GM19372 (cell line): ENCODE measurements around the gene TIGD6.

Source experiments
- ATAC-seq: cut with Tn5 transposase; IDR thresholded peaks from one replicate; pipeline ENCODE4 v1.9.1; 2021; ENCODE audit warnings: mild to moderate bottlenecking, low read depth, moderate library complexity; ENCODE audit not compliant: unreplicated experiment

Gene TIGD6

DNA sequence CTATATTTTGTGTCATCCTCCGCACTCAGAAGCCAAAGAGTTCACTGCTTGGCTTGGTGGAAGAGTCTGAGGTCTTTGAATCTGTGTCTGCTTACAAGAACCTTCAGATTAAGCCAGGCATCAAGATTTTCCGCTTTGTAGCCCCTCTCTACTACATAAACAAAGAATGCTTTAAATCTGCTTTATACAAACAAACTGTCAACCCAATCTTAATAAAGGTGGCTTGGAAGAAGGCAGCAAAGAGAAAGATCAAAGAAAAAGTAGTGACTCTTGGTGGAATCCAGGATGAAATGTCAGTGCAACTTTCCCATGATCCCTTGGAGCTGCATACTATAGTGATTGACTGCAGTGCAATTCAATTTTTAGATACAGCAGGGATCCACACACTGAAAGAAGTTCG, 19.2 kb downstream of the TIGD6 start:
- no peak for ATAC-seq

DNA sequence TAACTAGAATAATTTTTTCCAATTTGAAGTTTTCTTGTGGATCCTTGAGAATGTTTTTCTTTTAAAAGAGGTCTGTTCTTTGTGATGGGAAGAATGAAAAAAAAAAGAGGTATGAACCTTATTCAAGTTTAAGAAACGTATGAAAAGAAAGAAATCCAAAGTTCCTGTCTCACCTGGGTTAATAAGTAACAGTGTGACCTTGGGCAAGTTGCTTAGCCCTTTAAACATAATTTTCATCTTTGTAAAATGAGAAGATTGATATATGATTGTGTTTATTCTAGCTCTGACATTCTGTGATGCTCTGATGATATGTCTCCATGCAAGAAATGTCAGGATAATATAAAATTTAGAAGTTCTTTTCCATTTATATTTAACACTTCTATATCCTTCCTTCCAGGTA, 20.6 kb downstream of the TIGD6 start:
- no peak for ATAC-seq

DNA sequence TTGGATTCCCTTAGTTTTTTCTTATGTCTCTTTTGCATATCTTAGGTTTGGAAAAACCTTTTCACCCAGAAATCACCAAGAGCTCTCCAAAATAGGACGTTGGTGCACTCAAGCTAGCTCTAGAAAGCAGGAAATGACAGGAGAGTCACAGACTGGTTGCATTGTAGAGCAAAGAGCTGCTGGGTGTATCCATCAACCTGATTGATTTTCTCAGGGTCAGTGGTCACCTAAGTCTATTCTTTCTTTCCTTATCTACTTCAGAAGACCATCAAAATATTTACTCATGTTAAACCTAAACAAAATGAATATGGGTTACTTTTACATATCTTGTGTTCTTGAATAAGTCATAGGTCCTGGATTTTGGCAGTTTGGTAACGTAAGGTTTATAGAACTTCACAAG, 25.0 kb downstream of the TIGD6 start:
- no peak for ATAC-seq

DNA sequence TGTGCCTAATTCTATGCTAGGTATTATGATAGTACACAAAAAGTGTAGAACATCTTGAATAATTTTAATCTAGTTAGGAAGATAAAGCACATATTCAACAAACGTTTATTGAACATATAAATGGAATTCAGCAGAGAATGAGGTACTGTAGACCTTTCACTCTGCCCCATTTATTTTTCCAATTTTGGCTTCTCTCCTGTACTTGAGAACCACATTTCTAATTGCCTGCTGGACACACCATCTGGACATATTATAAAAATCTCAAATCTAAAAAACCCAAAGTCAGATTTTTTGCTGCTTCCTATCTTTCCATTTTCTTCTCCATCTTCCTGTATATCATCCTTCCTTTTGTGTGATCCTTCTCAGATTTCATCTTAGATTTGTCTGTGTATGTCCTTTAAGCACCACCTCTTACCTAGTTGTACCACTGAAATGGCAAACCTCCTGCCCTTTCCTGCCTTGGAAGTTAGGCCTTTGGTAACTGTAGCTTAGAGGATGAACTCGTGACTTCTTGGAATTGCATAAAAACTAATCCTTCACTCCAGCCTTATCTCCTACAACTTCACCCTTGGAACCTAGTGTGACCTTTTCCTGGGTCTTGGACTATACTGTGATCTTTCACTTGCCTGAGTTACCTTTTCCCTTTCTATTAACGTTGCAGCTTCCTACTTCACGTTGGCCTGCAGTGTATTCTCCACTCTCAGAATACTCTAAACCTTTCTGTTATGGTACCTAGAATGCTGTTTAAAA, 31.1 kb downstream of the TIGD6 start:
- no peak for ATAC-seq

DNA sequence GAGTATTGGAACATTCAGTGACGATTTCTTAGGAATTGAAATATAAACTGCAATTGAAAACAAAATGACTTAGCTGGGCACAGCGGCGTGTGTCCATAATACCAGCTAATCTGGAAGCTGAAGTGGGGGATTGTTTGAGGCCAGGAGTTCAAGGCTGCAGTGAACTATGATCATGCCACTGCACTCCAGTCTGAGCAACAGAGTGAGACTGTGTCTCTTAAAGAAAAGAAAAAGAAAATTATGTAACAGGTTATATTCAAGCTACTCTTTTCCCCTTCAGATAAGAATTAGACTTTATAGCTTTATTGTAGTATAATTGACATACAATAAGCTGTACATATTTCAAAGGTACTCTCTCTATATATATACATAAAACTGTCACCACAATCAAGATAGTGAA, 33.5 kb downstream of the TIGD6 start:
- no peak for ATAC-seq

DNA sequence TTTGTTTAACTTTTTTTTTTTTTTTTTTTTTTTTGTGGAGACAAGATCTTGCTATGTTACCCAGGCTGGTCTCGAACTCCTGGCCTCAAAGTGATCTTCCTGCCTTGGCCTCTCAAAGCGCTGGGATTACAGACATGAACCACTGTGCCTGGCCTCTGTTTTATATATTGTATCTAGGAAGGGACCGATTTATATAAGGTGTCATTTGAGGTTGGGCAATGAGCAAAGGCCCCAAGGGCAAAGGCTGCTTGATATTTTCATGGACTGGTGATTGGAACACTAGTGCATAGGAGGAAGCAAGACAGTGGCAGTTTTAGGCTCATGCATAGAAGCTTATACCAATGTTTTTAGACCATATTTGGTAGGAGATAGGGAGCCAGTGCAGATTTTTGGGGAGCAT, 36.7 kb downstream of the TIGD6 start:
- ATAC-seq: no peak

DNA sequence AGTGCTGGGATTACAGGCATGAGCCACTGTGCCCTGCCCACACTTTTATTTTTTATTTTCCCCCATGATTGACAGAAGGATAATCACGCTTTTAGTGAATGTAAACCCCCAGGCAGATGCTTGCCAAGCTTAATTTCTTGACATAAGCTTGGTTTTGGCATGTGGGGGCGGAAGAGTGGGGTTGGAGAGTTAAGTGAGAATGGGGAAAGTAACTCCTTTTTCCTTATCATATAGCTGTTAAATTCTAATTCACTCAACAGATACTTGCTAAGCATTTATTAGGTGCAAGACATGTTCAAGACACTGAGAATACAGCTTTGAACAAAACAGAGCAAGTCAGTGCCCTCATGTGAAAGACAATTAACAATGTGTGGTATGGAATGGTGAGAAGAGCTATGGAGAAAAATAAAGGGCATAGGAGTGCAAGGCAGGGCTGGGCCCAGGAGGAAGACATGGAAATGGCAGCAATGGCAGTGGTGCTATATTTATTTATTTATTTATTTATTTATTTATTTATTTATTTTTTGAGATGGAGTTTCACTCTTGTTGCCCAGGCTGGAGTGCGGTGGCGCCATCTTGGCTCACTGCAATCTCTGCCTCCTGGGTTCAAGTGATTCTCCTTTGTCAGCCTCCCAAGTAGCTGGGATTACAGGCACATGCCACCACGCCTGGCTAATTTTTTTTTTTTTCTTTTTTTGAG, 37.7 kb downstream of the TIGD6 start:
- ATAC-seq: no peak

DNA sequence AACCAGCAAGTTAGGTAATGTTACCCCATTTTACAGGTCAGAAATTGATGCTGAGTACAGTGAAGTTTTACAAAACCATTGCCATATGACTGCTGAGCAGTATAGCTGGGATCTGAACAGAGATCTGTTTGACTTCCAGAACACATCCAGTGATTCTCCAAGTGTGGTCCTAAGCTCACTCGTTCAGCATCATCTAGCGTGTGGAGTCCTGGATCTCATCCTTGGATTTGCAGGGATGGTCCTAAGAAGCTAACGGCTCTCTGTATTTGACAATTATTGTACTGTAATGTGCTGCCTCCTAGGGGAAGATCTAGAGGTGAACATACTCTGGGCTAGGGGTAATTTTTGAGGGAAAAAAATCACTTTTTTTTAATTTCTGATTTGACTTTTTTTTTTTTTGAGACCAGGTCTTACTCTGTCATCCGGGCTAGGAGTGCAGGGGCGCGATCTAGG, 38.5 kb downstream of the TIGD6 start:
- ATAC-seq: no peak

DNA sequence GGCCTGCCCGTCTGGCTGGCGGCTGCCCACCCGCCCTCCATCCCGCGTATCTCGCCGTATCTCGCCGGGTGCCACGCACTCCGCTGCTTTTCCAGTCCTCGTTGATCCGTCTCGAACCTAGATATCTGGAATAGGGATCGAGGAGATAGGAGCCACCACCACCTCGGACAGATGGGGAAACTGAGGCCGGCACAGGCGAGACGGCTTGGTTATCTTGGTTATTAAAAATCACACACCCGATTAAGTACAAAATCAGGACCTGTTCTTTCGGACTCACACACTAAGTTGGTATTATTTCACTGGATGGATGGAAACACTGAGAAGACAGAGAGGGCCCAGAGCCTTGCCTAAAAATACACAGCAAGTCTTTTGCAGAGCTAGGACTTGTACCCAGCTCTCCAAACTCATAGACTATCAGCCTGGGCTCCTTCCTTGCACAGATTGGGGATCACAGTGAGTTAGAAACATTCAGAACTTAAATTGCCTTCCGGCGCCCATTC, 39.2 kb downstream of the TIGD6 start:
- ATAC-seq: no peak

DNA sequence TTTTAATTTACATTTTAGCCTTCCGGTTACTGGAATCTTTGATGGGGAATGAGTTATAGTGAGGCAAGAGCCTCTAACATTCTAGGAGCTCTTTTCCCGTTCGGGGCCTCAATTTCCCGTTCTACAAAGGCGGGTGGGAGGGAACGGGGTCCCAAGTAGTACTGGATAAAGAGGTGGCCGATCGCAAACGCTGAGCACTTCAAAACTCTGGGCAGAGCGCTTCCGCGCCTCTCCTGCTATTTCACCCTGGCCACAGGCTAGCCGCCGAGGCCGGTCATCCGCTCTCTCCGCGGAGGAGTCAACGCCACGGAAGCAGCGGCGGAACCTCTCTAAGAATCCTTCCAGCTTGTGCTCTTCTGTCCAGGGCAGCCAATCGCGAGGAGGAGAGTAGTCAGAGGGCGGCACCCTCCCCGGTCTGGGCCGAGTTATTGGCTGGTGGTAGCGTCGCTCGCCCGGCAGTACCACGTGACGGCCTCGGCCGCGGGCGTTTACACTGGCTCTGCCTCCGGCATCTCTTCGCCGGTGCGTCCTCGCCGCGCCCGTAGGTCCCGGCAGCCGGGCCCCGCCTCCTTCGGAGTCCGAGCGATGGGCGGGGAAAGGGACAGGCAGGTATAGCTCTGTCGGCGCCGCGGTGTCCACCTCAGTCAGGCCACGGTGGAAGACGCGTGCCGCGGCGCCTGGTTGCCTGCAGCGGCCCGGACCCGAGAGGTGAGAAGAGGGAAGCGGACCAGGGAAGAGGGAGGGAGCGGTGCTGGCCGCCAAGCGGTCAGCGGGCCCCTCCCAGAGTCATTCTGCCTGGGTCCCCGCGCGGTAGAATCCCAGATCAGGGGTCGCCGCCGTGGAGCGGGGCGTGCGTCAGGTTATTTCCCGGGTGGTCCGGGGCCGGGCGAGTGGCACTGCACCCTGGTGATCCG, 39.9 kb downstream of the TIGD6 start, which contains the start of gene SLC26A2:
SLC26A2 (plus strand) TSS at position 487 of the 914 bp plus-strand sequence. CDS start 16,895 bp downstream, outside the sequence.
- ATAC-seq: peak; percentile 98

DNA sequence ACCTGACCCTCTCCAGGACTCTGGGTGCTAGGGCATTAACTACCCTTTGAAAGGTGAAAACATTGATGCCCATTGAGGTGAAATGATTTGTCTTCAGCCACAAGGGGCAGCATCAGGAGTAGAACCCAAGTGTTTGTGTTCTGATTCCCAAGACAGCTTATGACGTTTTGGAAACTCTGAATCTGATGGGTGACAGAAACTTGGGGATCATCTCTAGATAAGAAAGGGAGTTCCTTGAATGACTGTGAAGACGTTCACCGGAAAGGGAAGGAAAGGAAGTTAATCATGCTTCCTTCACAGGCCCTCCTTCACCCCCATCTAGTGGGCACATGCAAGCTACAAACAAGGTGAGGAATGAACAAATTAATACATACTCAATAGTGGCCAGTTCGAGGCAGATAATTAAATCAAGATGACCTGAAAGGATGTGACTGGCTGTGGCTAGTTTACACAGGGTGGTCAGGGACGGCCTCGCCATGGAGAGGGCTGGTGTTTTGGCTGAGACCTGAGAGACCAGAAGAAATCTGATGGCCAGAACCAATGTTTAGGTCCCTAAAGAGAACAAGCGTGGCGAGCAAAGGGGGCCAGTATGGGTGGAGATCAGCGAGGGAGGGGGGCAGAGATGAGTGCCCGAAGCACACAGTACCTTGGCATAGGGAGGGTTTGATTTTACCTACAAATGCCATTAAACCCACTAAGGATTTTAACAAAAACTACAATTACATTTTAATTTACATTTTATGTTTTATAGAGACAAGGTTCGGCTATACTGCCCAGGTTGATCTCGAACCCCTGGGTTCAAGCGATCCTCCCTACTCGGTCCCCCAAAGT, 40.8 kb downstream of the TIGD6 start:
- ATAC-seq: no peak

DNA sequence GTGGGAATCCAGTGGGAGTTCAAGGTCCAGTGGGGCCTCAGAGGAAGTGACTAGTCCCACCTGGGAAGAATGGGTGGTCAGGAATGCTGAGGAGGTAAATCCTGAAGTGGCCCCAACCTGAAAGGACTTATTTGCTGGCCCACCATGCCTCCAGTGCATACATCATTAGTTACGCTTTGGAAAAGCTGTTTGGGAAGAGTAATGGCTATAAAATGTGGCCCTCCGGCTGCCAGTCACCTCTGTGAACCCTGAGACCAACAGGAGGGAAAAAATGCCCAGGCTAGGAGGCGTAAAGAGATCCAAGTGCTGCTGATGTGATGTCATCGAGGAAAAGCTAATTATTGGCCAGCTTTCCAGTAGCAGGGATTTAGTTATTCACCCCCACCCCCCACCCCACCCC, 42.6 kb downstream of the TIGD6 start:
- ATAC-seq: no peak

DNA sequence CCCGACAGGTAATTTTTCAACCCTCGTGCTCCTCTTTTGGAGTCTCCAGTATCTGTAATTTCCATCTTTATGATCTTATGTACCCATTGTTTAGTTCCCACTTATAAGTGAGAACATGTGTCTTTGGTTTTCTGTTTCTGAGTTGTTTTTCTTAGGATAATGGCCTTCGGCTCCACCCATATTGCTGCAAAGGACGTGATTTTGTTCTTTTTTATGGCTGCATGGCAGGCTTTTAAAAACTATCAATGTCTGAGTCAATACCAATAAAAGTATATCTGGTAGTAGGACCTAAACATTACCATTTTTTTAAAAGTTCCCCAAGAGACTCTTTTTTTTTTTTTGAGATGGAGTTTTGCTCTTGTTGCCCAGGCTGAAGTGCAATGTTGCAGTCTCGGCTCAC, 43.8 kb downstream of the TIGD6 start:
- no peak for ATAC-seq

DNA sequence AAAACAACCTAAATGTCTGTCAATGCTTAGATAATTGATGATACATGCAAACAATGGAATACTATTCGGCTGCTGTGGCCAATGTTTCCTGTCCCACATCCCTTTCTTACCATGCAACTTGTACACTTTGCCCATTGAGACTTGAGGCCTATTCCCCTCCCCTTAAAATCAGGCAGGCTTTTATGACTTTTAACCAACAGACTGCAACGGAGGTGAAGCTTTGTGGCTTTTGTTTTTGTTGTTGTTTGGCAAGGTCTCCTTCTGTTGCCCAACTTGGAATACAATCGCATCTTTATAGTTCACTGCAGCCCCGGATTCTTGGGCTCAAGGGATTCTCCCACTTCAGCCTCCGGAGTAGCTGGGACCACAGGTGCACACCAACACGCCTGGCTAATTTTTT, 45.7 kb downstream of the TIGD6 start:
- no peak for ATAC-seq

DNA sequence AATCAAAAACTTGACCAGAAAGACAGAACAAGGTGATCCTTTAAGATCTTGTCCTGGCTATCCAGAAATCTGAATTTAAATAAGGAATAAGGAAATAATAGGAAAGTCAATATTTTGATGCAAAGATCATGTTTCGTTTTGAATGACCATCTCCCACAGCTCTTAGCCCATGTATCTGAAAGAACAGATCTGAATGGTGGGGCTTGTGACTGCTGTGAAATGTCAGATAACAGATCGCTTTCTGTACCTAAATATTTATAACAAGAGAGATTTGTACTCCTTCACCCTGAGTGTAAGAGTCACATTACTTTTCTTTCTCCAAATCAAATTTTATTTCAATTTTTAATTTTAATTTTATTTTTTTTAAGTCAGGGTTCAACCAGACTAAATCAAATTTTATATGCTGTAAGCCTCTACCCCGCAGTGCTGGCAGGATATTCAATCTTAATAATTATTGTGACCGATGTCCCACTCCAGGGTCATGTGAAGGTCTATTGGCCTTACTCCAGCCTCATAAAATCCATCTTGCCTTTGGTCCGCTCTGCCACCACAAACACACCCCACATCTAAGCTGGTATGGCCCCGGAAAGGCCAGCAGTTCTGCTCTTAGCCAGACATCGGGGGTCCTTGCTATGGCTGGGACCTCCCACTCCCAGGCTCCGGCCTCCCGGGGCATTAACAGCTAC, 46.9 kb downstream of the TIGD6 start:
- ATAC-seq: no peak

DNA sequence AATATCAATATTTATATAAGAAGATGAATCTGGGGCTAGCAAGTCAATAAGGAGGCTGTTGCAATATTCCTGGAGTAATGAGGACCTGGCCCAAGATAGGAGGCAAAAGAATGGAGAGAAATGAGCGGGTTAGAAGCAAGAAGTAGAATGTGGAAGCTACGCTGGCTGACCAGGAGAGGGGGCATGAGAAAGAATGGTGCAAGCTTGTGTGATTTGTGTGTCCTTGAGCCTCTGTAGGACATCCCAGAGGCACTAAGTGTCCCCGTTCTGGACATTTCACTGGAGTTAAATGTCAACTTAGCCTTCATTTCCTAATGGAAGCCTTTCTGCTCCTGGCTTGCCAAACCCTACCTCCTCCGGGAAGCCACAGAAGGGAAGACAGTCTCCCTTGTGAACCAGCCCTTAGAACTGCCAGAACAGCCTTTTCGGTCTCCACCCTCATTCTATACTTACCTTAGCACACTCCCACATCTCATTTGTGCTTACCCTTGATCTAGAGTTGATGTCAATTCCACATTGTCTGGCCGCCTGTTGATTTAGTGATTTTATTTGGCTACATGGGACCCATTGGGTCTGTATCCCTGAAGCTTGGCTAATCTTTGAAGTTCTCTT, 49.2 kb downstream of the TIGD6 start:
- ATAC-seq: no peak

DNA sequence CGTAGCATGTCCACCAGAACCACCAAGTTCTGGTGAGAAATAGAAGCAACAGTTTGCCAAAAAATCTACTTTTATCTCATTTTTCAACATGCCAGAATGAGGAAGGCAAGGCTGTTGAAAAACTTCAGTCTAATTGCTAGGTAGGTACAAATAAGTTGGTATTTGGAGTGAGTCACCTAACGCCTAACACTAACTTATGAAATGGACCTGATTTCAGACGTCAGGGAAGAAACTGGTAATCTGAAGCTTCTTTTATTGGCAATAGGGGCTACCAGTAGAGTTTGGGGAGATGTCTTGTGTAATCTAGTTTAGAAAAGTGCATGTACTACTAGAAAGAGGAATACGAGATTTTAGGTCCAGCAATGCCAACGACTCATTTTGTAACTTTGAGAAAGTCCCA, 51.5 kb downstream of the TIGD6 start:
- no peak for ATAC-seq

DNA sequence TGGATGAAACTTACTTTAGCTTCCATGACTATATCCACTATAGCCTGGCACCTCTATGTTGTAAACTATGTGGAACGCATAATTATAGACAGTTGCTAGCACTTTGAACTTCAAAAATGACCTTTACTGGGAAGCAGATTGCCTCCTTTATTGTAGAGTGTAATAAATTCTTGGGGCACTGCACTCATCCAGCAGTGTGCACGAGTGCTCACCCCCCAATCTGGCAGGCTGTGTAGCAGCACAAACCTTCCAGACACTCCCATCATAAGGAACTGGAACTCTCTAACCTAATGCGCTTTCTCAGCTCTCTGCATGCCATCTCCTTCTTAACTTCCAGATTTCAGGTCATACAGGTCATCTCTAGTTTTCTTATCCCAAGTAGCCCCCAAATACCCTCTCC, 54.3 kb downstream of the TIGD6 start:
- ATAC-seq: no peak

DNA sequence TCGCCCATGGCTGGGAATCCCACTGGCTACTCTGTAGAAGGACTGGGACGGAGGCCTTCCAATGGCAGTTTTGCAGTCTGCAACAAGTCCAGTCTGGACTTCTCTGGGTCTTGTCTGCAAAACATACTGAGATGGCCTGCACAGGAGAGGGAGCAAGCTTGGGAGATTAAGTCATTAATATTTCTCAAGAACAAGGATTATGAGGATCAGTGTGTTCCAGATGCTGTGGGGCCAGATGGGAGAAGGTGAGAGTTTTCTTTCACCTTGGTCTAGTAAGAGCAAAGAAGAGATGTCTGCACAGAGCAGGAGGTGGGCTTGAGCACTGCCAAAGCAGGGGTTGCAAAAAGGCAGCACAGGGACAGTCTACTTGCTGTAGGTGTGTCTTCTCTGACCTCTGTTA, 55.8 kb downstream of the TIGD6 start, which contains the start of gene PDE6A:
PDE6A (minus strand) TSS at position 128 of the 400 bp plus-strand sequence; CDS start at position 8, 120 bp downstream.
- no peak for ATAC-seq
